DMS 273 (cell line): Measurements from ENCODE around the gene SIGMAR1.
A peak's percentile ranks its signal among the peaks of the same experiment; 100 is the strongest.

Experiments
- DNase-seq: peaks from one replicate; lab custom pipeline; 2025; ENCODE audit not compliant: unreplicated experiment; lab: John Stamatoyannopoulos, UW

SIGMAR1 gene

GRCh38 chr9:34633166-34633565 lies 4.4 kb downstream of the SIGMAR1 start:
- no peak for DNase-seq

DNA sequence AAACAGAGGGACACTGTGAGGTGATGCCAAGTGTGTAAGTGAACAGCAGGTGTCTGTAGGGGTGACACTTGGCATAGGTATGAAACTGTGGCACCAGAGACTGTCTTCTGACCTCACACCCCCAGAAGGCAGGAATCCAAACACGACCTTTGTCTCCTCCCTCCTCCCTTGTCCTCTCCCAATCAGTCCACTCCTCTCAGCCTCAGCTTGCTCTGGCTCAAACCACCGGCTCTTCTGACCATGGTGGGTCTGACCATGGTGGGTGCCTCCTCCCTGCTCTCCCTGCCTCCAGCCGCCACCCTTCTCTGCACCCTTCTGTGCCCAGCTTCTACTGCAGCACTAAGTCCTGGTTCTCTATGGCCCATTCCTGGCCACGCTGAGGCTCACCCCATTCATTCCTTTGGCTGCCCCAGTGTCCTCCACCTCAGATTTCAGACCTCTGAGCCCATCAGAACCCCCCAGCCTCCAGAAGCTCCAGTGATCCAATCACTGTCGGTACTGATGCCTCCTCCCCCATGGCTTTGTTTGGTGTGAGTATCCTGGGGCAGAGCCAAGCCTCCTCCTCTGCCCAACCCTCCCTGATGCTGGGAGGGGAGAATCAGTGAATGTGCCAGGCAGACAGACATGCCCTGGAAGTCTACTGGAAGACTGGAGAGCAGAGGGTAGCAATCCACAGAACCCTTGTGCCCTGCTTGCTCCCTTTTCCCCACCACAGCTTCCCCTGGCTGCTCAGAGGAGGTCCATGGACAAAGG lies 7.0 kb downstream of the SIGMAR1 start:
- DNase-seq, result peak; percentile 45

GRCh38 chr9:34629491-34629808 lies 8.1 kb downstream of the SIGMAR1 start:
- no peak for DNase-seq

- DNase-seq, result peak; percentile 73
Measured at GRCh38 chr9:34628656-34629490, 8.7 kb downstream of the SIGMAR1 start, which contains the start of gene ARID3C. Gene ARID3C (minus strand): TSS chr9:34629066. CDS start chr9:34628014, 1,052 bp downstream.

- no peak for DNase-seq
Measured at GRCh38 chr9:34627716-34628655, 9.6 kb downstream of the SIGMAR1 start.

DNA sequence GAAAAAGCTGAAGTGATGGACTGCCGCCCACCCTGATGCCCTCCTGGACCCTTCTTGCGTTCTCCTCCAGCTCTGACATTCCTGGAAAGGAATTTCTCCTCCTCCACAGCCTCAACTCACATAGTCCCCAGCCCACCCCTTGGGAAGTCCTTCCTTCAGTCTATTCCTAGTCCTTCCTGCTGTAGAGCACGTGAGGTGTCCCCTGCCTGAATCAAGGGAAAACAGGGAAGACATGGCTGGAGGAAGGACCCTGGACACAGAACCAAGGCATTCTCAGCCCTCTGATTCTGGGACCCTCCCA lies 12.5 kb downstream of the SIGMAR1 start:
- DNase-seq, result no peak

- DNase-seq, result no peak
Measured at GRCh38 chr9:34624475-34625185, 13.0 kb downstream of the SIGMAR1 start.

DNA sequence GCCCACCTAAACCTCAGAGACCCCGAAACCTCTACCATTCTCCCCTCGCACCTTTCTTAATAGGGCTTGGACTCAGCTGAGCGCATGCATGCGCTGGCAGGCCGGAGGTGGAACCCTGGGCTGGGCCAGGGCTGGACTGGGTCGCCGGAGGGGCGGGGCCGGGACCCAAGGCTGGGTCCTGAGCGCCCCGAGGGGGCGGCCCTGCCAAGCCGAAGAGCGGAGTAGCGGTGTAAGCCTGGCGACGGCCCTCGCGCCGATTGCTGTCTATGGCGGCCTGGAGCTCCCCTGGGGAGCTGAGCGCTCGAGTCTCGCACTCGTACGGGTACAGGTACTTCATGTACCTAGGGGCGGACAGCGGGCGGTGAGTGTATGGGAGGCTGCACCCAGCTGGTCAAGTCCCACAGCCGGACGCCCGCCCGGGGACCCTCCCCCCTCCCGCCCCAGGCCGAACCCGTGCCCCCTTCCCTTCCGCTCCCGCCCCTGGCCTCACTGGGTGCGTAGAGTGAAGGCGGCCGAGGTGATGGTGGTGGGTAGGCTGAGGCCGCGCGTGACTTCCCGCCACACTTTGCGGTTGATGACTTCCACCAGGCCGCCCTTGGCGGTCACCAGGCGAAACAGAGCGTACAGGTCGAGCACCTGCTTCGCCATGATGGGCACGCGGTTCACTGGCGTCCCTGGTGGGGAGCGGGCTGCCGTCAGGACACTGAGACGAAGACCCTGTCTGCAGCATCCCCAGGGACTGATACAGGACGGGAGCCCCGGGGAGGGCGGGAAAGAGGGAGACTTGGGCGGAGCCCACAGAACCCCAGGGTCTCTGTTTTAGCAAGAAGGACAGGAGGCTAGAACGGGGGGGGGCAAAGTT lies 14.0 kb downstream of the SIGMAR1 start:
- no peak for DNase-seq

DNA sequence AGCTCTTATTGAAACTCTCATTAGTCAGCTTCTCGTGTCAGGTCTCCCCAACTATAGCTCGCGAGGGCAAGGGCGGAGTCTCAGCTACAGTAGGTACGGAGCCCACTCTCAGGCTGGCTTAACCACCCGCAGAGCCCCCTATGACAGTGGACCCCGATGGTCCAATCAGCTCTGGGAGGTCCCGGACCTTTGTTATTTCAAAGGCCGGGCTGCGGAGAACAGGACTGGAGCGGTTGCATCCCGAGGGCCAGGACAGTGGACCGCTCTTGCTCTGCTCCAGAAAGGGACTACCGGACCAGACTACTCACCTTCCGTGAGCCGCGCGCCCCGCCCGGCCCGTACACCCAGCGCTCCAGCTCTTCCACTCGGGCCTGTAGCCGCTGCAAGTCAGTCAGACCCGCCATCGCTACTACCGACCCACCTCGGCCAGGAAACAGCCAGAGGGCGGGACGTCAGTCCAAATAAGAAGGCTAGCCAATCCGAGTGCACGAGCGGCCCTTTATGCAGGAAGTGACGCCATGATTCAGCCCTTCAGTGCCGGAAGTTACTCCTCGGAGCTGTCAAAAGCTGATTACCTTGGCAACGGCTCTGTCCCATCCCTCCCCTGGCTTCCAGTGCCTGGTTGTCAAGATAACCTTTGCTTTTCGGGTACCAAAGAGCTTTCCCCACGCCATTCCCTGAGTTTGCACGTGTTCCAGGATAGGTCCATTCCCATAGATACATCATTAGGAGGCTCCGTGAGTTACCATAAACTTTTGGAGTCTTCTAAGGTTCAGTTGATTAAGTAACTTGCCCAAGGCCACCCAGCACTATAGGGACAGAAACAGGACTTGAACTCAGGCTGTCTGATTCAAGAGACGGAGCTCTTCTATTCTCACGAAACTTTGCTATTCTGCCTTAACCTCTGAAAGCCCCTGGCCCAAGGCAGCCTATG lies 17.3 kb downstream of the SIGMAR1 start, which contains the start of gene DCTN3:
Gene DCTN3, minus strand, starts transcription at position 435 of the 934 bp plus-strand sequence. Its CDS starts 31 bp downstream, at position 404.
- DNase-seq, result peak; percentile 97

DNA sequence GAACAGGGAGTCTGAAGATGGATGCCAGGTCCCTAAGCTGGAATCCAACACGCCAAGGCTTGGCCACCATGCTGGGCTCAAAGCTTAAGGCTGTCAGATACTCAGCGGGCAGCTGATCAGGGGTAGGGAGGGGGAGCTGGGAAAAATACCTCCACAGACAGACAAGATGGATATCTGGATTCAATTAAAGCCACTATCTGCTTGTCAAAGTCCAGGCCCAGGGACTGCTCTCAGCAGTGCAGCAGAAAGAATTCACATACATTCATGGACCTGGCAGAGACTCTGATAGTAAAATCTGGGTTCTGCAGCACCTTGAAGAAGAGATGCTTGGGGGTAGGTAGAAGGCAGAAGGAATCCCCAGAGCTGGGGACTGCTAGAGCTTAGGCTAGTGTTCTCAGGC lies 22.5 kb downstream of the SIGMAR1 start:
- DNase-seq, result no peak

DNA sequence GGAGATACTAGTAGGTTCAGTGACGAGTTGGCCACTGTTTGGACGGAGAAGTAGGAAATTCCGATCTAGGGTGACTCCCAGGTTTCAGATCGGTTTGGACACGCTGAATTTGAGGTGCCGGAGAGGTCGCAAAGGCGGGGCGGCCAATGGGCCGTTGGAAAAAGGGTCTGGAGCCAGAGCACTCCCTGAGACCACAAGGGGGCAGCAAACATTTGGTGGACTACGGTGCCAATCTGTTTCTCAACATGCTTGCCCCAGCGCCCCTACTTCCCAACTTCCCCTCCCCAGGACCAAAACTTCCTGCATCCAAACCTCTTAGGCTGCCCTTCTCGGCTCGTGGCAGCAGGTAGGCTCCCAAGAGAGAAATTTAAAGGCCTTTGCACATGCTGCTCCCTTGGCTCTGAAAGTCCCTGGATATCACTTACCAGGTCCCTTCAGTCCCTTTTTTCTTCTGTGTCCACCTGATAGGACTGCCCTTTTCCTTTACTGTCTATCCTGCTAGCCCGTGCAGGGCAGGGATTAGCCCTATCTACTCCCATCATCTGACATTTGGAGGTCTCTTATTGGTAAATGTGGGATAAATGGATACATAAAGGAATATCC lies 24.7 kb downstream of the SIGMAR1 start:
- DNase-seq, result peak; percentile 94

DNA sequence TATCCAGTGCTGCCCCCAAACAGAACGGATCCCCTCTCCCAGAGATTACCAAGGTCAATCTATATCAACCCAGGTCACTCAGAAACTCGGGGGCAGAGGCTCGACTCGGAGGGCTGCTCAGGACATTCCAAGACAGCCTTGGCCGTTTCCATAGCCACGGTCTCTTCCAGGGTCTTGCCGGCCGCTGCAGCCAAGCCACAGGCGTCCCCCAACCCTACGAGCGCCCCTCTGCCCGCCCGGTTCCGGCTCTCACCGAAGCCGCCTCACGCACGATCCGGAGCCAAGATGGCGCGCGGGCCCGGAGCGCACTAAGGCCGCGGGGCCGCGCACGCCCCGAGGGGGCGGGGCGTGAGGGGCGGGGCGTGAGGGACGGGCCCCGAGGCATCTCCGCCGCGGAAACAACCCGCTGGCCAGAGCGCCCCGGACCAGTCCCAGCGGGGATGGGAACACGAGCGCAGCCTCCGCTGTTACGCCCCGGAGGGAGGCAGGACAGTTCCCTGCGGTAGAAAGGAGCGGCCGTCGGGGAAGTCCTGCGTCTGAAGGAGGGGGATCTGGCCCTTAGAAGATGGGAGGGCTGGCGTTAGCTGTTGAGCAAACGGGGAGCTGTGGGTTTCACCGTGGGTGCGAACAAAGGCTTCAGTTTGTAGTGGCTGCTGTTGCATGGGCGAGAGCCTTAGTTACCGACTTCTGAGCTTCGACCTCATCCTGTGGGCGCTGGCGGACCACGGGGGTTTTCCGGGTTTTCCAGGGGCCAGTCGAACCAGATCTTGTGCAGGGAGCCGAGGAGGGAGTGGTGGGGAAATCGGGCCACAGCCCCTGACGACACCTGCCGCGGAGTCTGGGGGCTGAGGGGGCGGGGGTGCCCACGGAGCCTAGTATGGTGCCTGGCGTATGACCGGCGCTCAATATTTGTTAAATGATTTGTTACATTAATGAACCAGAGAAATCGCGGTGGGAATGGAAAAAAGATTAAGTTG lies 25.5 kb downstream of the SIGMAR1 start, which contains the start of gene RPP25L:
Gene RPP25L, minus strand, starts transcription at position 287 of the 977 bp plus-strand sequence. CDS start 801 bp downstream, outside the sequence.
- DNase-seq, result peak; percentile 96

GRCh38 chr9:34611251-34611810 lies 26.3 kb downstream of the SIGMAR1 start:
- peak; percentile 39 for DNase-seq

DNA sequence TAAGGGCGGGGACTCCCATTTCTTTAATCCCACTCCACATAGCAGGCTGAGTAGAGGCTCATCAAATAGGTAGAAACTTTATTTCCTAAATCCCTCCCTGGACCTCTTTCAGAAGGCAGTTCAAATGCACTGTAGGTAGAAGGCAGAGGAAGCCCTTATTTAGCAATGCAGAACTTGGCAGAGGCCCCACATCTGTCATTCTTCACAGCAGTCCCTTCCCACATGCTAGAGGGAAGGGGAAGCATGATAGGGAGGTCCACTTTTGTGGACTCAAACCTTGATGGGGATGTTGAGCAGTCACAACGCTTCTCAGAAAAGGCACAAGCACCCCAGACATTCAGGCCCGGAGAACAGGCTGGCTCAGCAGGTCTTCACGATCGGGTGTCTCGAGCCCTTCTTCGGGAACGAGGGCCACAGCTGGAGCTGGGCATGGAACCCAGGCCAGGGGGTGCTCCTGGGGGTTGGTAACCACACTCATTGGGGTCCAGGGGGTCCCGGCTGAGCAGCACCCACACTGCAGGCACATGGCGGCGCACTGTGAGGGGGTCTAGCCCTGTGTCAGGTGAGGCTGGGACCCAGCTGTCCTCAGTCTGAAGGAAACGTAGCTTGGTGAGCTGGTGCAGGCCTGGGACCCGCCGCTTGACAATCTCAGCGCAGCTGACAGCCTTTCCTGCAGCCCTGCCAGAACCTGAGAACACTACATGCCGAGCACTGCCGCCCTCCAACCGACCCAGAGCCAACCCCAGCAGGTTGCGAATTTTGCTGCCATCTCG lies 27.0 kb downstream of the SIGMAR1 start:
- peak; percentile 63 for DNase-seq

GRCh38 chr9:34607331-34607730 lies 30.3 kb downstream of the SIGMAR1 start:
- DNase-seq, result no peak

DNA sequence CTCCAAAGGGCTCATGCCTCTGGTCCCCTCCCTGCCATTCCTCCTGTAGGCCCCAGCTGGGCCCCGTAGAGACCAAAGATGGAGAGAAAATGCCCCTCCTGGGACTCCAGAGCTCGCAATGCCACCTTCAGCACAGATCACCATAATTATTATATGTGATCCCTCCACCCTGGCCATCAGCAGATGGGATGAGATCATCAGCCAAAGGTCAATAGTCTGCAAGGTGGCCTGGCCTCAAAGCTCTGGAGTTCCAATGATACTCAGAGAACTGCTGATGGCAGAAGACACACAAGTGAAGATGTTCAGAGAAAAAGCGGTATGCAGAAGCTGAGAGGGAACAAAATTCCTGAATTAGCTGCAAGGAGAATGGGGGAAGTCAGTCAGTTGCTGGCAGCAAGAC lies 30.7 kb downstream of the SIGMAR1 start:
- DNase-seq, result no peak
